T follicular helper cell (primary cell): Measurements from ENCODE around the gene FOSL1.

Experiments used
- DNase-seq: peaks from one replicate; pipeline ENCODE4 v3.0.0-alpha.2; 2020; ENCODE audit warnings: low read depth
- total RNA-seq, 2 experiments: gene quantifications; one replicate each; lab custom pipeline; 2026; lab: John Stamatoyannopoulos, UW

Gene FOSL1
- 0.48 to 19.9 reads per million in 2 experiments for total RNA-seq

GRCh38 chr11:65900125-65900898 lies at the start of gene FOSL1:
Gene FOSL1 (minus strand): TSS chr11:65900388. CDS start chr11:65900339, 49 bp downstream.
- peak; percentile 93 for DNase-seq

- DNase-seq = no peak
Measured at GRCh38 chr11:65947603-65948125, 47.5 kb upstream of the FOSL1 start.

GRCh38 chr11:65947133-65947532 lies 46.9 kb upstream of the FOSL1 start:
- DNase-seq = no peak

GRCh38 chr11:65946655-65947054 lies 46.5 kb upstream of the FOSL1 start:
- no peak for DNase-seq

- no peak for DNase-seq
Measured at GRCh38 chr11:65945941-65946558, 45.9 kb upstream of the FOSL1 start.

- no peak for DNase-seq
Measured at GRCh38 chr11:65945430-65945911, 45.3 kb upstream of the FOSL1 start, which contains the start of gene TSGA10IP. Gene TSGA10IP (plus strand): TSS chr11:65945480. CDS start chr11:65945676, 196 bp downstream.

- DNase-seq = no peak
Measured at GRCh38 chr11:65944767-65945166, 44.6 kb upstream of the FOSL1 start.

GRCh38 chr11:65944191-65944590 lies 44.0 kb upstream of the FOSL1 start:
- DNase-seq = no peak

GRCh38 chr11:65942531-65942930 lies 42.3 kb upstream of the FOSL1 start:
- no peak for DNase-seq

- no peak for DNase-seq
Measured at GRCh38 chr11:65941720-65942310, 41.6 kb upstream of the FOSL1 start.

GRCh38 chr11:65937766-65938165 lies 37.6 kb upstream of the FOSL1 start:
- DNase-seq = no peak

GRCh38 chr11:65934014-65934413 lies 33.8 kb upstream of the FOSL1 start:
- DNase-seq = no peak

- DNase-seq = no peak
Measured at GRCh38 chr11:65932558-65932919, 32.4 kb upstream of the FOSL1 start.

GRCh38 chr11:65931773-65932557 lies 31.8 kb upstream of the FOSL1 start:
- no peak for DNase-seq

GRCh38 chr11:65928667-65929066 lies 28.5 kb upstream of the FOSL1 start:
- DNase-seq = no peak

GRCh38 chr11:65927904-65928397 lies 27.8 kb upstream of the FOSL1 start:
- peak; percentile 65 for DNase-seq

- DNase-seq = no peak
Measured at GRCh38 chr11:65925397-65925796, 25.2 kb upstream of the FOSL1 start.

- DNase-seq = no peak
Measured at GRCh38 chr11:65922565-65922964, 22.4 kb upstream of the FOSL1 start.

- DNase-seq = no peak
Measured at GRCh38 chr11:65921876-65922275, 21.7 kb upstream of the FOSL1 start.

GRCh38 chr11:65921033-65921555 lies 20.9 kb upstream of the FOSL1 start:
- no peak for DNase-seq

- DNase-seq = no peak
Measured at GRCh38 chr11:65920372-65920802, 20.2 kb upstream of the FOSL1 start.
